Fibroblast of mammary gland (primary cell): Measurements from ENCODE around the gene PRKCB.
"Not testable (repeated sequence)": the region's sequence is repeated elsewhere in the genome, so short reads cannot be mapped to it uniquely, and the experiment has no call there.

Source experiments
- DNase-seq: peaks from one replicate; pipeline ENCODE4 v3.0.0-alpha.2; 2010; ENCODE audit warnings: low read depth
- H3K4me3 ChIP-seq: 2 replicates; pipeline ENCODE4 v1.5.1; 2011; ENCODE audit warnings: low read depth, mild to moderate bottlenecking, low read length, moderate library complexity; ENCODE audit not compliant: control insufficient read depth
- TF ChIP-seq, protein P1 (sequence below): conservative IDR thresholded peaks from 2 replicates; pipeline ENCODE4 v1.5.1; 2011; ENCODE audit warnings: low read depth, low read length, inconsistent platforms; ENCODE audit not compliant: control insufficient read depth, insufficient read depth

PRKCB gene

DNA sequence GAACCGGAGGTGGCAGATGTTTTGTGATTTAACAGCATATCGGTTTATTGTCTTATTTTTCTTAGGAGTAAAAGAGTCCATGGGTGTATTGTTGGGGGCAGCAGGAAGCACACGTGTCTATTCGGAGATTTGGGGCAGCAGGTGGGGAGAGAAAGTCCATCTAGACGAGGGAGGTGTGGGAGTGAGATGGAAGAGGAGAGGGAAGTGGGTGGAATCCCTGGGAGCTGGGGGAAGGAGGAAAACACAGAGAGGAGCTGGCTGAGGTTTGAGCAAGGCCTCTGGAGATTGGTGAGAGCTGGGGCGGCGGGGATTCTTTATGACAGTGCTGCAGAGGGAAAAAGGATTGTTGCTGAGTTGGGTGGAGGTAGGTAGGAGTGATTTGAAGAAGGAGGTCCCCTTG lies 72.1 kb downstream of the PRKCB start:
- TF ChIP-seq, protein P1, sequence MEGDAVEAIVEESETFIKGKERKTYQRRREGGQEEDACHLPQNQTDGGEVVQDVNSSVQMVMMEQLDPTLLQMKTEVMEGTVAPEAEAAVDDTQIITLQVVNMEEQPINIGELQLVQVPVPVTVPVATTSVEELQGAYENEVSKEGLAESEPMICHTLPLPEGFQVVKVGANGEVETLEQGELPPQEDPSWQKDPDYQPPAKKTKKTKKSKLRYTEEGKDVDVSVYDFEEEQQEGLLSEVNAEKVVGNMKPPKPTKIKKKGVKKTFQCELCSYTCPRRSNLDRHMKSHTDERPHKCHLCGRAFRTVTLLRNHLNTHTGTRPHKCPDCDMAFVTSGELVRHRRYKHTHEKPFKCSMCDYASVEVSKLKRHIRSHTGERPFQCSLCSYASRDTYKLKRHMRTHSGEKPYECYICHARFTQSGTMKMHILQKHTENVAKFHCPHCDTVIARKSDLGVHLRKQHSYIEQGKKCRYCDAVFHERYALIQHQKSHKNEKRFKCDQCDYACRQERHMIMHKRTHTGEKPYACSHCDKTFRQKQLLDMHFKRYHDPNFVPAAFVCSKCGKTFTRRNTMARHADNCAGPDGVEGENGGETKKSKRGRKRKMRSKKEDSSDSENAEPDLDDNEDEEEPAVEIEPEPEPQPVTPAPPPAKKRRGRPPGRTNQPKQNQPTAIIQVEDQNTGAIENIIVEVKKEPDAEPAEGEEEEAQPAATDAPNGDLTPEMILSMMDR = no peak
- H3K4me3 ChIP-seq = no peak overlapping the region
- DNase-seq = no peak

DNA sequence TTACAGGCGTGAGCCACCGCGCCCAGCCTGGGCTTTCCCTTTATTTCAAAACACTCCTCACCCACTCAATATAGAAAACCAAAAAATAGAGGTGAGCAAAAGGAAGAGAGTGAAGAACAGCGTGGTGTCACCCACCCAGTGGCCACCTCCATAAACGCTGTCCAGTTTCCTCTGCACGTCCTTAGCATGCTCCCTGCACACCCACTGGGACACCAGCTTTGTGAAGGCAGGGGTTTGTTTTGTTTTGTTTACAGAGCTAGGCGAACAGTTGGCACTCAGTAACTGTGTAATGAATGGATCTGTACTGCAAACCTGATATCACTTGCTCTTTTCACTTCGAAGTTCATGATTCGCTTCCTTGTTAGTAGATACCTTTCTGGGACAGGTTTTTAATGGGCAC lies 73.0 kb downstream of the PRKCB start:
- no peak for DNase-seq
- TF ChIP-seq, protein P1 = no peak
- no peak overlapping the region for H3K4me3 ChIP-seq

DNA sequence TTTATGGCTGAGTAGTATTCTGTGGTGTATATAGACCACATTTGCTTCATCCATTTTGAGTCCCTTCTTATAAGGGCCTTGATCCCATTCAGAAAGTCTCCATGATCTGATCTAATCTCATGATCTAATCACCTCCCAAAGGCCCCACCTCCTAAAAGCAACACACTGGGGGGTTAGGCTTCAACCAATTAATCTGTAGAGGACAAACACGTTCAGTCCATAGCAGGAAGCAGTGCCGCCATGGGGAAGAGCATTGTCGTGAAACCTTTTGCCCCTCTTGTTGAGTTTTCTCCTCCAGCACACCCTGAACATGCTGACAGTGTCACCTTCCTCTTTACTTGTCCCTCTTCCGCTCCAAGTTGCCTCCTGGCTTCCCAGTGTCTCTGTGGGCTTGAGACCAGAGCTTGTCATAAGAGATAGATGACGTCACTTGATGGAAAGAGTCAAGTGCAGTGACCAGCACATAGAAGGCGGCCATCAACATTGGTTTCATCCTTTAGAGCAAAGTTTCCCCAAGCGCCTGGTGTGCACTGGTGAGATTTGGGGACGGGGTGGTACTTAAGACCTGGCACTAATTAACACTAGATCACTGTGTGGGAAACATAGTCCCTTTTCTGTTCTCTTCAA lies 74.1 kb downstream of the PRKCB start:
- DNase-seq = no peak
- TF ChIP-seq, protein P1 = no peak
- H3K4me3 ChIP-seq = no peak overlapping the region

DNA sequence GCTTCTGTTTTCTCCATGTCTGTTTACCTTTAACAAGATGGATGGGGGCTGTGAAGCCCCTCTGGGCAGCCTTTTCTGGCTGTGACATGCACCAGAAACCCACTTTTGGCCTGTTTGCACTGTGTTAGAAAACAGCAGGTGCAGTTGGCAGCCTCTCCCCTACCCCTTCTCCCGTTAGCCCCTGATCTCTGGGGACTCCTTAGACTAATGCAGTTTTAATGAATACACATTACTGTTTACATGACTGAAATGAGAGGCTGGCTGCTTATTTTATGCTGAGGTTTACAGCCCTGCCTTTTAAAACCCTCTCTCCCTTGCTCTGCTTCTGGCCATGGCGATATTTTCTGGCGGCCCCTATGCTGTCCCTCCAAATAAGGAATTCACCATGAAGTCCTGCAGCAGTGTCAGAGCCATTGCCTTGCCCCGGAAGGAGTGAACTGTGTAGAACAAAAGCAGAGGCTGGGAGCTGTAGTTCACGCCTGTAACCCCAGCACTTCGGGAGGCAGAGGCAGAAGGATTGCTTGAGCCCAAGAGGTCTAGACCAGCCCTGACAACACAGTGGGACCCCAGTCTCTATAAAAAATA lies 79.3 kb downstream of the PRKCB start:
- H3K4me3 ChIP-seq = no peak overlapping the region
- TF ChIP-seq, protein P1 = no peak
- DNase-seq = no peak

DNA sequence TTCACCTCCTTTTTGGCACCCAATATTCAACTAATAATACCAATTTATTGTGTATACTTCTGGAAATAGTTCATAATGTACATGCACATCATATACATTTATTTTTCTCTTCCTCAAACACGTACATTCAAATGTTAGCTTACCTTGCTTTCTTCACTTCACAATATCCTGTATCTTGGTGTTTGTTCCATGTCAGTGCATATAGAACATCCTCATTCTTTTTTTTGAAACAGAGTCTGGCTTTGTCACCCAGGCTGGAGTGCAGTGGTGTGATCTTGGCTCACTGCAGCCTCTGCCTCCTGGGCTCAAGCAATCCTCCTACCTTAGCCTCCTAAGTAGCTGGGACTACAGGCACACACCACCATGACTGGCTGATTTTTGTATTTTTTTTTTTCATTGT lies 80.8 kb downstream of the PRKCB start:
- not testable (repeated sequence) for DNase-seq, H3K4me3 ChIP-seq

DNA sequence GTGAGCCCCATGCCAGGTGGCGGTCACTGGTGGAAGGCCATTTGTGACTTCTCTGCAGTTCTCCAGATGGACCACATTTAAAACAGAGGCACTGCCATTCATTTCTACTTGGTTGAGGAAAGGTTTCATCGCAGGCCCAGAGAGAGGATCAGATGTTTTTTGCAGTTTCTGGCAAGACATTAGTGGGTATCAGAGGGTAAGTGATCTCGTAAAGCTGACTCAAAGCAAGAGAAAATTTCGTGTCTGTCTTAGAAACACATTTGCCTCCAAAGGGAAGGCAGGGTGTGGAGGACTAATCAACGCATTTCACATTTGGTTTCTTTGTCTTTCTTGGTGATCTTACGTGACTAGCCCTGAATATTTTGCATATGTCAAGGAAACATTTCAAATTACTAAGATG lies 81.8 kb downstream of the PRKCB start:
- H3K4me3 ChIP-seq = no peak overlapping the region
- DNase-seq = no peak
- TF ChIP-seq, protein P1 = no peak

DNA sequence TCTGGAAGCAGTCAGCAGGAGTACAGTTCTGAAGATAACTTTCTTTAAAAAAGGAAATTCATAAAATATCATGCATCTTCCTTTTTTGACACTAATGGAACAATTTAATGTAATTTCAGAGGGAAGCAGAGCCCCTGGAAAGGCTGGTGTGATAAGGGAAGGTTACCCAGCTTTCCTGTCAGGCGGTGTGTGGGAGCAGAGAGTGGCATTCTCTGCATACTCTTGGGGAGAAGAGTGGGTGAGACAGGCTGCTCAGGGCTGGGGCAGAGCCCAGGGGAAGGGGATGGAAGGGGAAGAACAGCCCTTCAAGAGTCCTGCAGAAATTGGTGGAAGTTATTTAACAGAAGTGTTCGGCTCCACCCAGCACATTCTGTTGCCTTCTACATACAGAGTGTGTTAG lies 84.7 kb downstream of the PRKCB start:
- DNase-seq = no peak
- TF ChIP-seq, protein P1 = no peak
- H3K4me3 ChIP-seq = no peak overlapping the region
